Superior temporal gyrus (tissue), 1 donor: ENCODE data around the gene WBP1.
A peak's percentile ranks its signal among the peaks of the same experiment; 100 is the strongest.
"Not testable (repeated sequence)": the region's sequence is repeated elsewhere in the genome, so short reads cannot be mapped to it uniquely, and the experiment has no call there.

Source experiments
- DNase-seq: peaks from one replicate; pipeline ENCODE4 v3.0.0-alpha.2; 2016; ENCODE audit errors: extremely low spot score

The WBP1 gene

DNA sequence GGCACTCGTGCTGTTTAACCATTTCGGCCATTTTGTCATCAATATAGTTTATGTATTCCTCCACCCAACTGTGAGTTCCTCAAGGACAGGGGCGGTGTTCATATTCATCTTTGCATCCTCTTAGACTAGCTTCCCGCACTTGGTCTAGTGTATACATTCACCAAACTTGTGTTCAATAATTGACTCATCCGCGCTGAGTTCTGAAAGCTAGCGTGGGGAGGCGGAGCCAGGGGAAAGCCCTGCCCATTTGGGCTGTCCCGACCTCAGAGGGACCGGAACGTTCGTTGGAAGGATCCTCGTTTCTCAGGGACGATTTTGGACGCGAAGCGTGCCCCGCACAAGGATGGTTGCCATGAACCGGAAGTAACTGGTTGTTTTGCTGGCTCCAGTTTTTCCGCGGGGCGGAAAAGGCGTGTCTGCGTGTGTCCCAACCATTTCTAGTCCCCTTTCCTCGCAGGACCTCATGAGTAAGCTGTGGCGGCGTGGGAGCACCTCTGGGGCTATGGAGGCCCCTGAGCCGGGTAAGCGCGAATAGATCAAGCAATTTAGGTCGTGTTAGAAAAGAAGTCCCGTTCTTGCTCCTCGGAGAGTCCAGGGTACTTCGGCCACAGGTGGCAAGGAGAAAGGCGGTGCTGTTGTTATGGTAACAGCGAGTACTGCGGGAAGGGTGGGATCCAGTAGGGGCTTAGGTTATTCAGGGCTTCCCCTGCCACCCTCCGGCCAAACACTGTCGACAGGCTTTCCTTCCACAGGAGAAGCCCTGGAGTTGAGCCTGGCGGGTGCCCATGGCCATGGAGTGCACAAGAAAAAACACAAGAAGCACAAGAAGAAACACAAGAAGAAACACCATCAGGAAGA, 3.4 kb upstream of the WBP1 start, which contains the start of gene INO80B:
Gene INO80B (plus strand): TSS at position 434 of the 858 bp plus-strand sequence. CDS start 30 bp downstream, at position 464.
- DNase-seq, result peak; percentile 100

- DNase-seq, result no peak
Measured at GRCh38 chr2:74457129-74457548, 1.1 kb upstream of the WBP1 start.

GRCh38 chr2:74457549-74458131, 598 bp upstream of the WBP1 start:
- DNase-seq, result no peak

DNA sequence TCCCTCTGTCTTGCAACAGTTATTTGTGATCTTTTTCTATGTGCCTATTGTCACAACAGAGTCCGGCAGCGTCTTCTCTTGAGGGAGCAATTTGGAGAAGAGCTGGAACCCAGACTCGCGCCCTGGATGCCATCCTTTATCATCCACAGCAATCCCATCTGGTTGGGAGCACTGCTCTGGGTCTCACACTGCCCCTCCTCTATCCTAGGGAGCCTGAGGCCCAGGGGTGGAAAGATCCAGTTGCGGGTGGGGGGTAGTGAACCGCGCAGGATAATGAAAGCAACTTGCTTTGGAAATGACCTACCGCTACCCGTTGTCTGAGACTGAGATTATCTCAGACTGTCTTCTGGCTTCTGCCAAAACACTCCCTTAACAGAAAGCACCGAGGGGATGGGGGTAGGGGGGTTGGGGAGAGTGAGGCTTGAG, 713 bp downstream of the WBP1 start:
- DNase-seq, result no peak

- DNase-seq, result not testable (repeated sequence)
Measured at GRCh38 chr2:74459503-74460118, 1.4 kb downstream of the WBP1 start.

- not testable (repeated sequence) for DNase-seq
Measured at GRCh38 chr2:74460187-74460586, 1.9 kb downstream of the WBP1 start.

DNA sequence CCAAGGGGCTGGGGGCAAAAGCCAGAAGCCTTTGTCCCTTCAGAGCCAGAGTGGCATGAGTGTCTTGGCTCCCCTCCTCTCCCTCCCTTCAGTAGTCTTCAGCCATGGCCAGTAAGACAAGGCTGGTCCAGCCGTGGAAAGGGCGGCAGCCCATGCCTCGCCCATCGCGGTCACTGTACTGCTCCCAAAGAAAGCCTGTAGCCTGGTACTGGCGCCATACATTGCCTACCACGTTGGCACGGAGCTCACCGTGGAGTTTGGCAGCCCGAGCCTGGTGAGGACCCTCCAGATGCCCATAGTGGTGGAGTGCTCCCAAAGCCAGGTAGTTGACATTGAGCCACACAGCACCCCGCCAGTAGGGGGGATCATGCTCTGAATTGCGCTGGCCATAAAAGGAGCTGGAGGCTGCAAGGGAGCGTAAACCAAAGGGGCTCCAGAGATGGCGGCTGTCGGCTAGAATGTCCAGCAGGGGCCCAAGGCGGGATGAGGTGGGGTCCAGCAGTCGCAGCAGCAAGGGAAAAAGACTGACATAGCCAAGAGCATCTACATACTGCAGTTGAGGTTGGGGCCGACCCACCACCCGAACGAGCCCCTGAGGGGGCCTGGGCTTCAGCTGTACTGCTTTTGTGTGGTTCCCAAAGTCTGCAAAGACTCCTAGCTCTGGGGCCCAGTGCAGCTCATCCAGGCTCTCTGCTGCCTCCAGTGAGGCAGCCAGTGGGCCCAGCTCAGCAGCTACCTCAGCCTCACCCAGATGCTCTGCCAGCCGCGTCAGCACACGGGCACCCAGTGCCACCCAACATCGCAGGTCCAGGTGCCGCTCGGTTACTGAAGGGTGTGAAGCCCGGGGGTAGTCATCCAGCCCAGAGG, 3.2 kb downstream of the WBP1 start:
- DNase-seq, result no peak

DNA sequence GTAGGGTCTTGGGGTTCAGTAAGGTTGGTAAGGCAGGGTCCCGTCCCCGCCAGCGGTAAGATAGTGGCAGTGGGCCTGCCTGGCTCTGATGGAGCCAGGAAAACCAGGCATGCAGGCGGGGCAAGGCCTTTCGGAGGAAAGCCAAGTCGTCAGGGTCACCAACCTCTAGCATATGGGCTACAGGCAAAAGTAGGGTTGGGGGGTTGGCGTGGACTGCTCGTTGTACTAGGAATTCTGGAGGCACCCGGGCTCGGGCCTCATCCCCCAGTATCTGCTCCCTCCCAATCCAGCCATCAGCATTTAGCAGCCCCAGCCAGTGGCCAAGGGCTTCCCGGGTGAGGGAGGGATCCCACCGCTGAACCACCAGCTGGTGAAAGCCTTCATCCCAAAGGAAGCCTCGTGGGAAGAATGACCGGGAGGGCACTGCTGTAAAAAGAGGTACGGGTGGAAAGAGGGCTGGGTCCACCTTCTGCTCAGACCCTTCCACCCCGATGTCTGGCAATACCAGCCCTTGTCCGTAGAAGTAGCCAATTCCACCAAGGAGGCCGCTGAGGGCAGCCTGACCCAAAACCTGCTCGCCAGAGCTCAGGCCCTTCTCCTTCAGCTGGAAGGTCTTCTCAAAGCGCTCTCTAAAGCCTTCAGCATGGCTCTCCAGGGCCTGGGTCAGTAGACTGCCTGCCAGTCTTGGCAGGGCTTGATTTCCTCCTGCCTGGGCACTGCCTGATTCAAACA, 4.0 kb downstream of the WBP1 start:
- no peak for DNase-seq

DNA sequence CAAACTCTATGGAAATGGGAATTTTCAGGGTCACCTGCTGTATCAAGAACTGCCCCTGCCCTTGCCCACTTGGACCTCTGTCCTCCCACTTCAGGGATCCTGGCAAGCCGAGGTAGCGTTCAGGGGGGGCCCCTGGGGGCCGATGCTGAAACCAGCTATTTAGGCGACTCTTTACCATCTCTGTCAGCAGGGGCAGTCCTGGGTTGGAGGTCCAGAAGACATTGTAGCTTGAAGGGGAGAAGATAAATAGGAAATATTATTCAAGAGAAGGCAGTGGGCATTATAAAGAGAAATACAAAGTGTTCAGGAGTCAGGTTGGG, 4.5 kb downstream of the WBP1 start:
- no peak for DNase-seq

GRCh38 chr2:74464406-74464805, 6.2 kb downstream of the WBP1 start:
- DNase-seq, result no peak

- DNase-seq, result not testable (repeated sequence)
Measured at GRCh38 chr2:74470742-74471141, 12.5 kb downstream of the WBP1 start.

DNA sequence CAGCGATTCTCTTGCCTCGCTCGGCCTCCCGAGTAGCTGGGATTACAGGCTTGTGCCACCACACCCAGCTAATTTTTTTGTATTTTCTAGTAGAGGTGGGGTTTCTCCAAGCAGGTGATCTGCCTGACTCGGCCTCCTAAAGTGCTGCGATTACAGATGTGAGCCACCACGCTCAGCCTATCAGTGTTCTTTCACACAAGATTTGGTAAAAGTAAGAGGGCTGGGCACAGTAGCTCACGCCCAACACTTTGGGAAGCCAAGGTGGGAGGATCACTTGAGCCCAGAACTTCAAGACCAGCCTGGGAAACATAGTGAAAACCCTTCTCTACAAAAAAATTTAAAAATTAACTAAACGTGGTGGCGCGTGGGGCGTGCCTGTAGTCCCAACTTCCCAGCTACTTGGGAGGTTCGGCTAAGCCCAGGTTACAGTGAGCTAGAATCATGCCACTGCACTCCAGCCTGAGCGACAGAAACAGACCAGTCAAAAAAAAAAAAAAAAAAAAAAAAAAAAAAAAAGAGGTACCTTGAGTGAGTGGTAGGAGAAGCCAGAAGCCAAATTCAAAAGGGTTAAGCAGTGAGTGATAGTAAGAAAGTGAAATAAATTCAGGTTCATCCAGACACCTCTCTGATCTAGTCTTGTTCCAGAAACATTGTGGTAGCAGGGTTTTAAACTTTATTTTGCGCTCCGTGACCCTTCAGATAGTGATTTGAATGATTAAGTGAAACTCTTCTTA, 13.3 kb downstream of the WBP1 start:
- DNase-seq, result no peak

GRCh38 chr2:74472086-74472944, 14.1 kb downstream of the WBP1 start, which contains the start of gene MRPL53:
Gene MRPL53 (minus strand): TSS chr2:74472680. CDS start chr2:74472660, 20 bp downstream.
- DNase-seq, result peak; percentile 98

DNA sequence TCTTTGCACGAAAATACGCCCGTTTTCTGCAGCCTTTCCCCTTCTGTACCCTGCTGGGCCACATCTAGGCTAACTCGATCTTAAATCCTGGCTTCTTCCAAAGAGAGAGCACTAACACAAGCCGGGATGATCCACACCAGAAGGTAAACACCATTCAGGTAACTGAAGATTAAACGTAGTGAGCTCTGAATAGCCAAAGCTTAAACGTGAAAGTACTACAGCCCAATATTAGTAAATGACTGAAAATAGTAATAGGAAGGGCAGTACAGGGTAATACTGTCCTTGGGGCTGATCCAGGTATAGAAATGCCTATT, 14.7 kb downstream of the WBP1 start:
- no peak for DNase-seq

GRCh38 chr2:74474481-74474880, 16.2 kb downstream of the WBP1 start:
- no peak for DNase-seq

DNA sequence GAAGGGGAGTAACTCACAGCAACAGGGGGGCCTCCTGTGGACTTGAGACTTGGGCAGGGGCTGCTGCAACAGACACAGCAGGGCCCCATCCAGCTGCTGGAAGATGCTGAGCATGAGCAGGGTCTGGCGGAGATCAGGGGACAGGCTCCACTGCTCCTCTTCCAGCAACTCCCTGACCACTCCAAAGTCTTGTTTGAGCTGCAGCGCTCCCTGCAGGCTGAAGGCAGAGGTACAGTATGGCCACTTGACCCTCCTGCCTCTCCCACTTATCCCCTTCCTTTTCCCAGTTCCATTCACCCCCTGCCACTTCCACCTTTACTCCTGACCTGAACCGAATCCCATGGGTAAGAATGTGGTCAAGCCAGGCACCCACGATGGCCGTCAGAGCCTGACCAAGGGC, 16.7 kb downstream of the WBP1 start:
- DNase-seq, result no peak

- DNase-seq, result no peak
Measured at GRCh38 chr2:74481431-74481830, 23.2 kb downstream of the WBP1 start.

GRCh38 chr2:74481961-74482800, 23.9 kb downstream of the WBP1 start:
- peak; percentile 10 for DNase-seq
